HepG2 (cell line): ENCODE results near the gene ZFP90. TPM values are rescaled to one million over a fixed set of nuclear protein-coding genes. Genes with fewer than 3 reads are reported as not detected.

ENCODE experiments used
- polyA plus RNA-seq, 8 experiments: library from polyadenylated mRNA; depleted of rRNA in 3 of 8; stranded (reverse) in 7 of 8; unstranded in 1 of 8; fragments of >200 nt; fragmentation: Illumina TruSeq in 4 of 8; extraction: Trizol in 4 of 8; gene quantifications; 2 replicates each; pipeline versions ENCODE4 v1.2.1 to v1.2.3, GENCODE V29; 2011 to 2016; ENCODE audit warnings: low read depth in 4 of 8, missing spikeins in 1 of 8, mixed read lengths in 1 of 8; ENCODE audit not compliant: insufficient read depth in 1 of 8
- small RNA-seq, 3 experiments: library from RNA; depleted of rRNA; stranded (forward); fragments of <200 nt; gene quantifications; one replicate each; pipeline ENCODE3, GENCODE V24; 2012; ENCODE audit warnings: low read depth in 2 of 3, low replicate concordance in 1 of 3; ENCODE audit not compliant: insufficient read length in 3 of 3, insufficient read depth in 2 of 3
- total RNA-seq, 5 experiments: library from RNA; depleted of rRNA; stranded (reverse); fragments of >200 nt; fragmentation: Illumina TruSeq; extraction: Trizol; gene quantifications; 2 replicates each; pipeline ENCODE4 v1.2.3, GENCODE V29; 2016; ENCODE audit warnings: low read depth in 1 of 5

Gene ZFP90
- total and polyA plus RNA-seq, 2 of the 13 experiments (the other 11 are each of a cell fraction or from before 2014, with no cell fraction given) = 17.6 to 18.9 TPM

Small RNA genes lying within 50 kb of the gene (small RNA-seq; reads per million reads assigned to genes)
- 0 reads per million in 3 experiments for gene RNU4-36P

Other genes with a start within 250 kb of the ZFP90 start
- 21.5 and 21.6 TPM in 2 replicates for gene SLC7A6OS, start 228.3 kb upstream of the ZFP90 start, total RNA-seq (2016; rRNA removed; fragmentation: Illumina TruSeq; extraction: Trizol)
- 11.2 and 12.5 TPM in 2 replicates for gene SLC7A6OS, start 228.3 kb upstream of the ZFP90 start, polyA plus RNA-seq (2011; rRNA removed)
- gene PRMT7, start 228.3 kb upstream of the ZFP90 start, total RNA-seq (2016; rRNA removed; fragmentation: Illumina TruSeq; extraction: Trizol) = 46.7 and 55.0 TPM in 2 replicates
- 47.5 and 53.5 TPM in 2 replicates for gene PRMT7, start 228.3 kb upstream of the ZFP90 start, polyA plus RNA-seq (2011; rRNA removed)
- gene SMPD3, start 90.8 kb upstream of the ZFP90 start, total RNA-seq (2016; rRNA removed; fragmentation: Illumina TruSeq; extraction: Trizol) = 0.07 TPM in 1 of 2 replicates, not detected in the other
- 0.13 and 0.32 TPM in 2 replicates for gene SMPD3, start 90.8 kb upstream of the ZFP90 start, polyA plus RNA-seq (2011; rRNA removed)
- gene CDH3, start 106.0 kb downstream of the ZFP90 start, total RNA-seq (2016; rRNA removed; fragmentation: Illumina TruSeq; extraction: Trizol) = not detected in 2 replicates
- 0.11 and 0.57 TPM in 2 replicates for gene CDH3, start 106.0 kb downstream of the ZFP90 start, polyA plus RNA-seq (2011; rRNA removed)
- gene CDH1, start 198.0 kb downstream of the ZFP90 start, total RNA-seq (2016; rRNA removed; fragmentation: Illumina TruSeq; extraction: Trizol) = 0.70 and 0.95 TPM in 2 replicates
- 9.8 and 10.0 TPM in 2 replicates for gene CDH1, start 198.0 kb downstream of the ZFP90 start, polyA plus RNA-seq (2011; rRNA removed)